Activated CD4-positive, CD25-positive, alpha-beta regulatory T cell treated with anti-CD3 and anti-CD28 coated beads, Interleukin-2, amount 50 U/mL, for 24 hours (primary cell): ENCODE measurements around the gene MGA.

Experiments used
- ATAC-seq, 2 donors: fragments of 150-1000 bp; cut with Tn5 transposase; one replicate each; pipeline ENCODE4 v1.10.0; 2021; ENCODE audit warnings: mild to moderate bottlenecking in 1 of 2, moderate library complexity in 1 of 2

Gene MGA

GRCh38 chr15:41660235-41661077 lies at the start of gene MGA:
MGA (plus strand) TSS chr15:41660405.
- peak; percentile 83 to 86 for ATAC-seq

GRCh38 chr15:41620536-41621199 lies 39.5 kb upstream of the MGA start:
- ATAC-seq = peak in 1 of 2 donors; percentile 5

GRCh38 chr15:41621200-41622193 lies 38.7 kb upstream of the MGA start:
- ATAC-seq = peak; percentile 92 to 93

- no peak for ATAC-seq
Observed at GRCh38 chr15:41622901-41623300, 37.3 kb upstream of the MGA start.

- ATAC-seq = no peak
Observed at GRCh38 chr15:41627203-41627602, 33.0 kb upstream of the MGA start.

GRCh38 chr15:41629463-41629862 lies 30.7 kb upstream of the MGA start:
- ATAC-seq = no peak

GRCh38 chr15:41629883-41630282 lies 30.3 kb upstream of the MGA start:
- no peak for ATAC-seq

- no peak for ATAC-seq
Observed at GRCh38 chr15:41630616-41631217, 29.5 kb upstream of the MGA start.

- no peak for ATAC-seq
Observed at GRCh38 chr15:41631880-41632470, 28.2 kb upstream of the MGA start.

- ATAC-seq = no peak
Observed at GRCh38 chr15:41633609-41634008, 26.6 kb upstream of the MGA start.

GRCh38 chr15:41634072-41634626 lies 26.1 kb upstream of the MGA start:
- ATAC-seq = no peak

- ATAC-seq = no peak
Observed at GRCh38 chr15:41637086-41637485, 23.1 kb upstream of the MGA start.

GRCh38 chr15:41640985-41641384 lies 19.2 kb upstream of the MGA start:
- ATAC-seq = no peak

- ATAC-seq = no peak
Observed at GRCh38 chr15:41647262-41647661, 12.9 kb upstream of the MGA start.

- no peak for ATAC-seq
Observed at GRCh38 chr15:41648097-41648496, 12.1 kb upstream of the MGA start.

GRCh38 chr15:41648770-41649169 lies 11.4 kb upstream of the MGA start:
- no peak for ATAC-seq

GRCh38 chr15:41650806-41651205 lies 9.4 kb upstream of the MGA start:
- no peak for ATAC-seq

GRCh38 chr15:41651373-41651772 lies 8.8 kb upstream of the MGA start:
- no peak for ATAC-seq

- no peak for ATAC-seq
Observed at GRCh38 chr15:41653760-41654159, 6.4 kb upstream of the MGA start.

- no peak for ATAC-seq
Observed at GRCh38 chr15:41655716-41656115, 4.5 kb upstream of the MGA start.

GRCh38 chr15:41656188-41656587 lies 4.0 kb upstream of the MGA start:
- no peak for ATAC-seq

- ATAC-seq = no peak
Observed at GRCh38 chr15:41658689-41659088, 1.5 kb upstream of the MGA start.
